Body of pancreas (tissue), 4 donors: Measurements from ENCODE around the gene FASTKD1.
"Not testable (repeated sequence)": the region's sequence is repeated elsewhere in the genome, so short reads cannot be mapped to it uniquely, and the experiment has no call there.

Experiments
- POLR2A ChIP-seq, 3 donors: fragments of 450-650 bp; IDR thresholded peaks; one replicate each; pipeline ENCODE4 v1.6.1; 2016; ENCODE audit warnings: antibody characterized with exemption in 3 of 3, mild to moderate bottlenecking in 2 of 3
- TF ChIP-seq, protein P1 (sequence below), 7 experiments: fragments of 450-650 bp in 4 of 7; fragments of 200-600 bp in 3 of 7; sonication (generic) in 3 of 7; IDR thresholded peaks; one replicate each; pipeline ENCODE4 v1.5.1; 2016 to 2019; ENCODE audit warnings: antibody characterized with exemption in 7 of 7

DNA sequence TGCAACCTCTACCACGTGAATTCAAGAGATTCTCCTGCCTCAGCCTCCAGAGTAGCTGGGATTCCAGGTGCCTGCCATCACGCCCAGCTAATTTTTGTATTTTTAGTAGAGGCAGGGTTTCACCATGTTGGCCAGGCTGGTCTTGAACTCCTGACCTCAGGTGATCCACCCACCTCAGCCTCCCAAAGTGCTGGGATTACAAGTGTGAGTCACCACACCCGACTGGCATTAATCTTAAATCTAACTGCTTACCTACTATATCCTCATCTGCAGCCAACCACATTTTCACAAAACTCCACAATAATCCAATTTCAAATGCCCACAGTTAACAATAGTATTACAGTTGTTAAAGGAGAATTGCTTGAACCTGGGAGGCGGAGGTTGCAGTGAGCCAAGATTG, 2.9 kb downstream of the FASTKD1 start:
- TF ChIP-seq, protein P1, sequence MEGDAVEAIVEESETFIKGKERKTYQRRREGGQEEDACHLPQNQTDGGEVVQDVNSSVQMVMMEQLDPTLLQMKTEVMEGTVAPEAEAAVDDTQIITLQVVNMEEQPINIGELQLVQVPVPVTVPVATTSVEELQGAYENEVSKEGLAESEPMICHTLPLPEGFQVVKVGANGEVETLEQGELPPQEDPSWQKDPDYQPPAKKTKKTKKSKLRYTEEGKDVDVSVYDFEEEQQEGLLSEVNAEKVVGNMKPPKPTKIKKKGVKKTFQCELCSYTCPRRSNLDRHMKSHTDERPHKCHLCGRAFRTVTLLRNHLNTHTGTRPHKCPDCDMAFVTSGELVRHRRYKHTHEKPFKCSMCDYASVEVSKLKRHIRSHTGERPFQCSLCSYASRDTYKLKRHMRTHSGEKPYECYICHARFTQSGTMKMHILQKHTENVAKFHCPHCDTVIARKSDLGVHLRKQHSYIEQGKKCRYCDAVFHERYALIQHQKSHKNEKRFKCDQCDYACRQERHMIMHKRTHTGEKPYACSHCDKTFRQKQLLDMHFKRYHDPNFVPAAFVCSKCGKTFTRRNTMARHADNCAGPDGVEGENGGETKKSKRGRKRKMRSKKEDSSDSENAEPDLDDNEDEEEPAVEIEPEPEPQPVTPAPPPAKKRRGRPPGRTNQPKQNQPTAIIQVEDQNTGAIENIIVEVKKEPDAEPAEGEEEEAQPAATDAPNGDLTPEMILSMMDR (IDR thresholded peaks at IDR 0.05), result not testable (repeated sequence)
- not testable (repeated sequence) for TF ChIP-seq POLR2A (IDR thresholded peaks at IDR 0.05)
